Panc1 (cell line): Measurements from ENCODE around the gene TRMT44. TPM values are rescaled to one million over a fixed set of nuclear protein-coding genes. Genes with fewer than 3 reads are reported as not detected.

ENCODE experiments used
- ATAC-seq: fragments of 200-7000 bp; cut with Tn5 transposase; 2 replicates; pipeline ENCODE4 v1.9.1; 2020; ENCODE audit warnings: mild to moderate bottlenecking, moderate library complexity
- BruUV-seq: library from RNA; stranded (reverse); fragments of 400-500 nt; replicated peaks from 2 replicates; lab custom pipeline; 2021; lab: Mats Ljungman, UMichigan
- CTCF ChIA-PET: fragments of 300-600 bp; sonication (Branson Sonifier 250); formaldehyde crosslinking; loops from one replicate; lab custom pipeline; 2022; ENCODE audit warnings: antibody characterized with exemption; lab: Charles Lee
- POLR2A ChIA-PET: fragments of 300-600 bp; sonication (Branson Sonifier 250); formaldehyde crosslinking; loops from one replicate; lab custom pipeline; 2022; ENCODE audit warnings: antibody characterized with exemption; lab: Charles Lee
- DNase-seq: peaks from one replicate; pipeline ENCODE4 v3.0.0-alpha.2; 2010; ENCODE audit warnings: low read depth, low spot score
- H3K27ac ChIP-seq: 2 replicates; pipeline ENCODE4 v1.5.1; 2011; ENCODE audit warnings: mild to moderate bottlenecking, low read length, inconsistent platforms
- H3K27me3 ChIP-seq: fragments of 200-500 bp; sonication (Bioruptor generic); 2 replicates; pipeline ENCODE4 v1.6.0; 2014; ENCODE audit warnings: low read length, inconsistent platforms; ENCODE audit not compliant: control insufficient read depth, insufficient read depth
- H3K36me3 ChIP-seq: fragments of 200-500 bp; sonication (Bioruptor generic); 2 replicates; pipeline ENCODE4 v1.5.1; 2014; ENCODE audit warnings: inconsistent platforms, mild to moderate bottlenecking, low read length, moderate library complexity; ENCODE audit not compliant: control insufficient read depth, insufficient read depth
- H3K4me1 ChIP-seq: 2 replicates; pipeline ENCODE4 v1.5.1; 2011; ENCODE audit warnings: inconsistent platforms, mild to moderate bottlenecking, low read length, moderate library complexity; ENCODE audit not compliant: control insufficient read depth, insufficient read depth
- H3K4me3 ChIP-seq, 2 experiments: 2 replicates each; pipeline ENCODE4 v1.5.1; 2011 to 2012; ENCODE audit warnings: low read depth in 2 of 2, low read length in 2 of 2, mild to moderate bottlenecking in 2 of 2, inconsistent platforms in 1 of 2, moderate library complexity in 1 of 2
- H3K9me3 ChIP-seq: fragments of 200-500 bp; sonication (Bioruptor generic); 2 replicates; pipeline ENCODE4 v1.5.1; 2014; ENCODE audit warnings: low read depth, mild to moderate bottlenecking, inconsistent platforms, low read length, moderate library complexity; ENCODE audit not compliant: control insufficient read depth, insufficient read depth
- POLR2AphosphoS5 ChIP-seq: IDR thresholded peaks from 2 replicates; pipeline ENCODE4 v1.6.1; 2012; ENCODE audit warnings: mild to moderate bottlenecking, low read depth, low read length, moderate library complexity
- SIN3A ChIP-seq: IDR thresholded peaks from 2 replicates; pipeline ENCODE4 v1.6.1; 2012; ENCODE audit warnings: low read depth, mild to moderate bottlenecking, low read length, moderate library complexity, borderline replicate concordance; ENCODE audit not compliant: insufficient read depth
- TCF7L2 ChIP-seq: IDR thresholded peaks from 2 replicates; pipeline ENCODE4 v1.6.1; 2011; ENCODE audit warnings: mild to moderate bottlenecking, low read depth, low read length, inconsistent platforms
- in situ Hi-C: cut with HindIII; loops from 2 replicates; pipeline ENCODE4 v1.10.0; 2016; ENCODE audit warnings: low sequenced_read_pairs, low pct_unique_long_range_greater_than_20kb
- intact Hi-C: fragments of 100-400 bp; cut with micrococcal nuclease; formaldehyde crosslinking; loops from one replicate; pipeline ENCODE4 v1.10.0; 2022; ENCODE audit not compliant: unreplicated experiment
- total RNA-seq: library from RNA; stranded (reverse); gene quantifications from one replicate; pipeline ENCODE4 v1.2.1, GENCODE V29; 2021; ENCODE audit not compliant: unreplicated experiment
- TF ChIP-seq, protein P1 (sequence below): fragments of 450-650 bp; IDR thresholded peaks from 2 replicates; pipeline ENCODE4 v1.5.1; 2017; ENCODE audit warnings: mild to moderate bottlenecking
- TF ChIP-seq, protein P2 (sequence below), 2 experiments: IDR thresholded peaks; 2 replicates each; pipeline ENCODE4 v1.6.1; 2011 to 2012; ENCODE audit warnings: low read depth in 2 of 2, control low read depth in 1 of 2, low read length in 1 of 2, mild to moderate bottlenecking in 1 of 2, moderate library complexity in 1 of 2; ENCODE audit not compliant: insufficient read depth in 1 of 2

Gene TRMT44
- total RNA-seq, 1 experiment from 2014 or later, result 10.8 TPM

DNA sequence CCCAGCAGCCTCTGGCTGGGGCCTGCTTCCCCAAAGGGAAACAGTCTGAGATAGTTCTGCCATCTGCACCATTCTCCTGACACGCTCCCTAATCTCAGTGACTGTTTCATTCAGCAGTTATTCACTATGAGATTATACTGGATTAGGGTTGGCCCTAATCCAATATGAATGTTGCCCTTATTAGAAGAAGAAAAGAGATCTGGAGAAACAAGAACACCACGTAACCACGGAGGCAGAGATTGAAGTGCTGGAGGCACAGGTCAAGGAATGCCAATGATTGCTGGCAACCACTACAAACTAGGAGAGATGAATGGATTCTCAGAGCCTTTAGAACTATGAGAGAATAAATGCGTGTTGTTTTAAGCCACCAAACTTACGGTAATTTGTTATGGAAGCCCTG is 7.4 kb upstream of the TRMT44 start:
- Histone ChIP-seq H3K4me1 (peaks cover 3% of the 10 kb centered on the region; the same call in 1 of the 2 replicates), H3K27ac (no peak overlapping the region), H3K4me3 (no peak overlapping the region), H3K36me3 (no peaks in the 10 kb centered on the region), H3K27me3 (no peaks in the 10 kb centered on the region), H3K9me3 (no peaks in the 10 kb centered on the region)
- in situ Hi-C loops, result no loop called here
- TF ChIP-seq POLR2AphosphoS5 (no peak), TCF7L2 (no peak)
- TF ChIP-seq, protein P1, sequence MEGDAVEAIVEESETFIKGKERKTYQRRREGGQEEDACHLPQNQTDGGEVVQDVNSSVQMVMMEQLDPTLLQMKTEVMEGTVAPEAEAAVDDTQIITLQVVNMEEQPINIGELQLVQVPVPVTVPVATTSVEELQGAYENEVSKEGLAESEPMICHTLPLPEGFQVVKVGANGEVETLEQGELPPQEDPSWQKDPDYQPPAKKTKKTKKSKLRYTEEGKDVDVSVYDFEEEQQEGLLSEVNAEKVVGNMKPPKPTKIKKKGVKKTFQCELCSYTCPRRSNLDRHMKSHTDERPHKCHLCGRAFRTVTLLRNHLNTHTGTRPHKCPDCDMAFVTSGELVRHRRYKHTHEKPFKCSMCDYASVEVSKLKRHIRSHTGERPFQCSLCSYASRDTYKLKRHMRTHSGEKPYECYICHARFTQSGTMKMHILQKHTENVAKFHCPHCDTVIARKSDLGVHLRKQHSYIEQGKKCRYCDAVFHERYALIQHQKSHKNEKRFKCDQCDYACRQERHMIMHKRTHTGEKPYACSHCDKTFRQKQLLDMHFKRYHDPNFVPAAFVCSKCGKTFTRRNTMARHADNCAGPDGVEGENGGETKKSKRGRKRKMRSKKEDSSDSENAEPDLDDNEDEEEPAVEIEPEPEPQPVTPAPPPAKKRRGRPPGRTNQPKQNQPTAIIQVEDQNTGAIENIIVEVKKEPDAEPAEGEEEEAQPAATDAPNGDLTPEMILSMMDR, result no peak
- TF ChIP-seq, protein P2, sequence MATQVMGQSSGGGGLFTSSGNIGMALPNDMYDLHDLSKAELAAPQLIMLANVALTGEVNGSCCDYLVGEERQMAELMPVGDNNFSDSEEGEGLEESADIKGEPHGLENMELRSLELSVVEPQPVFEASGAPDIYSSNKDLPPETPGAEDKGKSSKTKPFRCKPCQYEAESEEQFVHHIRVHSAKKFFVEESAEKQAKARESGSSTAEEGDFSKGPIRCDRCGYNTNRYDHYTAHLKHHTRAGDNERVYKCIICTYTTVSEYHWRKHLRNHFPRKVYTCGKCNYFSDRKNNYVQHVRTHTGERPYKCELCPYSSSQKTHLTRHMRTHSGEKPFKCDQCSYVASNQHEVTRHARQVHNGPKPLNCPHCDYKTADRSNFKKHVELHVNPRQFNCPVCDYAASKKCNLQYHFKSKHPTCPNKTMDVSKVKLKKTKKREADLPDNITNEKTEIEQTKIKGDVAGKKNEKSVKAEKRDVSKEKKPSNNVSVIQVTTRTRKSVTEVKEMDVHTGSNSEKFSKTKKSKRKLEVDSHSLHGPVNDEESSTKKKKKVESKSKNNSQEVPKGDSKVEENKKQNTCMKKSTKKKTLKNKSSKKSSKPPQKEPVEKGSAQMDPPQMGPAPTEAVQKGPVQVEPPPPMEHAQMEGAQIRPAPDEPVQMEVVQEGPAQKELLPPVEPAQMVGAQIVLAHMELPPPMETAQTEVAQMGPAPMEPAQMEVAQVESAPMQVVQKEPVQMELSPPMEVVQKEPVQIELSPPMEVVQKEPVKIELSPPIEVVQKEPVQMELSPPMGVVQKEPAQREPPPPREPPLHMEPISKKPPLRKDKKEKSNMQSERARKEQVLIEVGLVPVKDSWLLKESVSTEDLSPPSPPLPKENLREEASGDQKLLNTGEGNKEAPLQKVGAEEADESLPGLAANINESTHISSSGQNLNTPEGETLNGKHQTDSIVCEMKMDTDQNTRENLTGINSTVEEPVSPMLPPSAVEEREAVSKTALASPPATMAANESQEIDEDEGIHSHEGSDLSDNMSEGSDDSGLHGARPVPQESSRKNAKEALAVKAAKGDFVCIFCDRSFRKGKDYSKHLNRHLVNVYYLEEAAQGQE (IDR thresholded peaks at IDR 0.05; ENCODE audit: insufficient read depth in 1 of 2, low read depth in 2 of 2, low read length in 1 of 2), result no peak
- ATAC-seq, result no peak
- no TSS peak for BruUV-seq
- CTCF ChIA-PET, result no interaction called here
- DNase-seq, result no peak
- POLR2A ChIA-PET, result no interaction called here
- intact Hi-C loops, result no loop called here

DNA sequence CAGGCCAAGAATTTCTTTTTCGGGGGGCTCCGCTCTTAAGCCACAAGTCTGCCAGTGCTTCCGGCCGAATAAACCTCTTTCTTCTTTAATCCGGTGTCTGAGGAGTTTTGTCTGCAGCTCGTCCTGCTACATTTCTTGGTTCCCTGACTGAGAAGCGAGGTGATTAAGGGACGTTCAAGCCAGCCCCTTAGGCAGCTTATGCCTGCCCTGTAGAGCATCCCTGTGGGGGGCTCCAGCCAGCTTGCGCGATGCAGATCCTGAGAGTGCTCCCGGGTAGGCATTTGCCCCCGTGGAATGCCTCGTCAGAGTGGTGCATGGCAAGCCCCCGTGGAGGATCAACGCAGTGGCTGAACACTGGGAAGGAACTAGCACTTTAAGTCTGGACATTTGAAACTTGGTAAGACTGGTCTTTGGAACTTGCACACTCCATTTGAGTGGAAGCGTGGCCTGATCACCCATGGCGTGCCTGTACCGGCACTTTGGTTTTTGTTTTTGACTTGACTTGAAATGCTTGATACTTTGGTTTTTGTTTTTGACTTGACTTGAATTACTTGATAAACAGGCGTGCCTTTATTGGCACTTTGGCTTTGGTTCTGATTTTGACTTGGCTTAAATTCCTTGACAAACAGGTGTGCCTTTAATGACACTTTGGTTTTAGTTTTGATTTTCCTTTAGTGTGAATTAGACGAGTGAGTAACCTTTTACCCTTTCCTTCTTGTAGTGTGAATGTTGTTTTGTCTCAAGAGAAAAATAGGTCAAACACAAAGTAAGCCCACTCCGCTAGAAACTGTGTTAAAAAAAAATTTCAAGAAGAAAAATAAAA is 6.1 kb upstream of the TRMT44 start:
- H3K4me1 ChIP-seq, result 0 out of 2 replicates have a peak, but pooled peaks cover 3% of the 10 kb centered on the region
- no peaks in the 10 kb centered on the region for H3K27me3 ChIP-seq
- intact Hi-C loops, result no loop called here
- ChIA-PET POLR2A (no interaction called here), CTCF (no interaction called here)
- no peaks in the 10 kb centered on the region for H3K36me3 ChIP-seq
- no peak for TF ChIP-seq POLR2AphosphoS5
- TF ChIP-seq TCF7L2, result no peak
- TF ChIP-seq, protein P1, result no peak
- TF ChIP-seq, protein P2 (IDR thresholded peaks at IDR 0.05; ENCODE audit: insufficient read depth in 1 of 2, low read depth in 2 of 2, low read length in 1 of 2), result no peak
- no peak for TF ChIP-seq SIN3A
- DNase-seq, result no peak
- H3K9me3 ChIP-seq, result no peaks in the 10 kb centered on the region
- ATAC-seq, result no peak
- BruUV-seq, result no TSS peak
- H3K27ac ChIP-seq, result no peak overlapping the region
- in situ Hi-C loops, result no loop called here
- H3K4me3 ChIP-seq, result no peak overlapping the region
